ENCODE measurements around the gene ANKRD16.

DNA sequence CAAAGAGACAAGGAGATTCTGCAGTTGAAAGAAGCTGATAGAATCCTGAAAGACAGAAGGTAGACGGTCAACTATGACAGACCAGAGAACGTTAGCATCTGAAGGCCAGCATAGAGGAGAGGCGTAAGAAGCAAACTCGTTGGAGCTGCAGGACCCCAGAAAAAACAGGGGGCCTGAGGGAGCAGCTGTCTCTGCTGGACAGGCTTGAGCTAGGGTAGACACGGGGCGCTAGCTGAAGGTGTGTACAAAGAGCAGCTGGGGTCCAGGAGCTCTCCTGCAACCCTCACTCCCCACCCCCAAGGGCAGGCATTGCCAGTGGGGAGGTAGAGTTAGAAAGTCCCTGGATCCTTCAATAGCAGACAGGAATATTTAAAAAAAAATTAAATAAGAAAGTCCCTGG is 61.9 kb downstream of the ANKRD16 start:
- no peak for TF ChIP-seq CTCF (IDR thresholded peaks at IDR 0.05)
- TF ChIP-seq EP300 (IDR thresholded peaks at IDR 0.05) = no peak
- TF ChIP-seq POLR2AphosphoS5 (IDR thresholded peaks at IDR 0.05) = no peak
- no peak for TF ChIP-seq POLR2A (IDR thresholded peaks at IDR 0.05)
